HG02943 (cell line): ENCODE data around the gene BOK.

Experiments
- ATAC-seq: cut with Tn5 transposase; IDR thresholded peaks from one replicate; pipeline ENCODE4 v1.9.1; 2021; ENCODE audit warnings: mild to moderate bottlenecking, low read depth, moderate library complexity; ENCODE audit not compliant: unreplicated experiment

The BOK gene

GRCh38 chr2:241595600-241596140 lies 37.1 kb downstream of the BOK start:
- ATAC-seq, result no peak

DNA sequence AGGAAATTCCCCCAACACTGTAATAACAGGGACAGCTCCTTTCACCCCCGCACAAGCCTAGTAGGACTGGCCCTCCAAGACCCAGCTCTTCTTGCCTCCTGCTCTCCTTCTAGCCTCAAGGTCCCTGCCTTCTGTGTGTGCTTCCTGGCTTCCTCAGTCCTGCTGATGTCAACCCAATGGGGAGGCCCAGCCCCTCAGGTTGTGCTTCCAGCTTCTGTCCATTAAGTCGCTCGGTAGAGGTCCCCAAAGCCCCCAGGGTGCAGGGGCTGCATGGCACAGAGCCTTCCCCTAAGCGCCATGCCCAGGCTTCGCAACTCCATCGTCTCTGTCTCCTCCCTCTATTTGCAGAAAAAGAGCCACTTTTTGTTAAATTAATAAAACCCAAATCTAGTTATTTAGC lies 39.0 kb downstream of the BOK start:
- no peak for ATAC-seq

GRCh38 chr2:241598061-241598460 lies 39.5 kb downstream of the BOK start:
- ATAC-seq, result no peak

GRCh38 chr2:241598487-241598886 lies 39.9 kb downstream of the BOK start:
- ATAC-seq, result no peak

DNA sequence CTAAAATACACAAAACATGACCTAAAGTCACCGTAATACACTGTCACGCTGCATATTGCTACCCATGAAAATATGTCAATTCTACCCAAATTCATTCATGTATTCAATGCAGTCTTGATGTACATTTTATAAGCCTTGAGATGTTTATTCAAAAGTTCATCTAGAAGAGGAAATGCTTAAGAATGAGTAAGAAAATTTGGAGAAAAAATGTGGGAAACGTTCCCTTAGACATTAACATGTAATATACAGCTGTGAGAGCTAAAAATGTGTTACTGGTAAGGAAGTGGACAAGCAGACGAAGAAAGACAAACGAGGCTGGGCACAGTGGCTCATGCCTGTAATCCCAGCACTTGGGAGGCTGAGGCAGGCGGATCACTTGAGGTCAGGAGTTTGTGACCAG lies 41.1 kb downstream of the BOK start:
- ATAC-seq, result no peak

GRCh38 chr2:241601841-241602240 lies 43.3 kb downstream of the BOK start:
- ATAC-seq, result no peak

GRCh38 chr2:241602720-241603119 lies 44.2 kb downstream of the BOK start:
- no peak for ATAC-seq

DNA sequence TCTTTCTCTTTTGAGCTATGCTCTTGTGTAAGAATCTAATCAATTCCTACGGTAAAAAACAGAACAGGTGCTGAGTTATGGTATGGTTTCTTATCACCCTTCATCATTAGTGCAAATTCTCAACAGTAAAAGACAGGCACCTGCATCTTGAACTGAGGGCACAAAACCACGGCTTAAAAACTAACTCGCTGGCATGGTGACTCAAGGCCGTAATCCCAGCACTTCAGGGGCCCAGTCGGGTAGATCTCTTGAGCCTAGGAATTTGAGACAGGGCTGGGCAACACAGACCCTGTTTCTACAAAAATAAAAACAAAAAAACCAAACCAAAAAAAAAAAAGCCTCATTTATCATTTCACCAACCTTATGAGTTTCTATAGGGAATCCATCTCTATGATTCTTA lies 45.1 kb downstream of the BOK start:
- ATAC-seq, result no peak

GRCh38 chr2:241606186-241606585 lies 47.6 kb downstream of the BOK start:
- no peak for ATAC-seq

DNA sequence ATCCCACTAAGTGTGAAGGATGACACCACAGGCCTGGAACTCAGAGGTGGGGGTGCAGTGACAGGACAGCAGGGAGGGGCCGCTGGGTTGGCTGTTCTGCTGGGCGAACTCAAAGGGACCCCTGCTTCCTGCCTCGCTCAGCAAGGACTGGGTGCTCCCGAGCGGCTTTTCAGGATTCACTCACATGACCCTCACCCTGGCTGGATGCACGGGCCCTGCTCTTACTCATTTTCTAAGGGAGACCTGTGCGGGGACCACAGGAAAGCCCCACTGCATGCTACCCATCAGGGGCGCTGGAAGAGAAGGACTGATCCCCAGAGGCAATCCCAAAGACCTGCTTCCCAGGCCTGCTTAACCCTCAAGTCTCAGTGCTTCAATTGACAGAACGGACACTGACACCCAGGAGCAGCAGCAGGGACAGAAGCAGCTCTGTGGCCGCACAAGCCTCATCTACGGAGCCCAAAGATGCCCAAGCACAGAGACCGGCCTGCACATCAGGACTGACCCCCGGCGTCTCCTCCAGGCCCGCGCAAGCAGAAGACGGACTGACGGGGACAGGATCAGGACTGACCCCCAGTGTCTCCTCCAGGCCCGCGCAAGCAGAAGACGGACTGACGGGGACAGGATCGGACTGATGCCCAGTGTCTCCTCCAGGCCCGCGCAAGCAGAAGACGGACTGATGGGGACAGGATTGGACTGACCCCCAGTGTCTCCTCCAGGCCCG lies 48.8 kb downstream of the BOK start:
- ATAC-seq, result no peak

DNA sequence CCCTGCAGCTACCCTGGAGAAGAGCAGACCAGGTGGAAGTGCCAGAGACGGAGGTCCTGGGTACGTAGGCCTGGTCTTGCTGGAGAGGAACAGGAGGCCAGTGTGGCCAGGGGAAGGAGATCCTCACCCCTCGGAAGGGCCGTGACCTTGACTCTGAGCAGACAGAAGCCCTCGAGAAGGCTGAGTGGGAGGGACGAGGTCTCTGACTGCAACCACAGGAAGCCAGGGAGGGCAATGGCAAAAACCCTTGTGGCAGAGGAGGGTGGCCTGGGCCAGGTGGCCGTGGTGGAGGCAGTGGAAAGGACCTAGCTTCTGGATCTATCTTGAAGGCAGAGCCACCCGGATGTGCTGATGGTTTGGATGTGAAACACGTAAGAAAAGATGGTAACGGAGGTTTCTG lies 50.3 kb downstream of the BOK start:
- ATAC-seq, result no peak

DNA sequence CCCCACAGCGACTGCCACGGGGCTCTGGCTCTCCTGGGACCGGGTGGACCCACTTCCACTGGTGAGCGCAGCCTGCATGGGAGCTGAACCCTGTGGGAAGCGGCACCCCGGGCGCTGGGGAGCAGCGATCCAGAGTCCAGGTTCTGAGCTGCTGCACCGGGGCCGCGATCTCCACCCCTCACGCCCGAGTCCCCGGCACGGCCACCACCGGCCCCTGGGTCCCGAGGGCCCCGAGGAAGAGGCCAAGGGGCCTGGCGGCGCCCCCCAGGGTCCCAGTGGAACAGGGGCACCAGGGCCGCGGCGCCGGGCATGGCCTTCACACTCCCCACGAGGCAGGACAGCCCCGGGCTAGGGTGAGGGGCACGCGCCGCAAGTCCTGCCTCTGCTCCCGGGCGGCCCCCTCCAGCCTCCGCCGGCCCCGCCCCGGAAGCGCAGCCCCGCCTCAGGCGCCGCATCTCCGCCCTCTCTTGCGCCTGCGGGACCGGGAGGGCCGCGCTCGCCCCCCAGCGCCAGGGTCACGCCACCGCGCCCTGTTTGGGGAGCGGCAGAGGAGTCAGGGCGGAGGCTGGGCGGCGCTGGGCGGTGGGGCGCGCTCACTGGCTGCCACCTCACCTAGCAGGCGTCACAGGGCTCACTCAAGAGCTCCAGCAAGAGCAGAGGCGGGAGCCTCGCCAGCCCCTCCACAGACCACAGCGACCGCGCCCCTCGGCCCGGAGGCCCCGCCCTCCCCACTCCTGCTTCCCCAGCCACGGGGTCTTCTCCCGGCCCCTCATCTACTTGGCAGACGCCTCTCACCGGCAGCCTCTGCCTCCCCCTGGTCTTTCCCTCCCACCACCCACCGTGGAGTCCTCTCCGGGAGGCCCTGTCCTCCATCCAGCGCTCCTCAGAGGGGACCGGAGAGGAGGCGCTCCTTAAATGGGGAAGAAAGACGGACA lies 51.6 kb downstream of the BOK start:
- ATAC-seq, result peak; percentile 72

DNA sequence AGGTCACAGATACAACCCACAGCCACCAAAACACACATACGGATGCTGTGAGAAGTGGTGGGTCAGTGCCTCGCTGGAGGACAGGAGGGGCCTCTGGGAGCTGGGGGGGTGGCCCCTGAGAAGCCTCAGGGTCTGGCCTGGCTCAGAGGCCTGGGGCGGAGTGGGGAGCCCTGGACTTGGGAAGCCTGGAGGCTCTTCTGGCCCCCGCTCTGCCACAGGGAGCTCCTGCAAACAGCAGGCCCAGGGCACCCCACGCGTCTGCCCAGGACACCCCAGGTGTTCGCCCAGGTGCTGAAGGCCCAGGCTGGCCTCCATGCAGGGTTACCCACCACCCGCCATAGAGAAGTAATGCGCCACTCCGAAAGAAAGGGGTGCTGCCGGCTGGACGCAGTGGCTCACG lies 52.5 kb downstream of the BOK start:
- ATAC-seq, result no peak

- ATAC-seq, result no peak
Observed at GRCh38 chr2:241612156-241613016, 53.8 kb downstream of the BOK start.

DNA sequence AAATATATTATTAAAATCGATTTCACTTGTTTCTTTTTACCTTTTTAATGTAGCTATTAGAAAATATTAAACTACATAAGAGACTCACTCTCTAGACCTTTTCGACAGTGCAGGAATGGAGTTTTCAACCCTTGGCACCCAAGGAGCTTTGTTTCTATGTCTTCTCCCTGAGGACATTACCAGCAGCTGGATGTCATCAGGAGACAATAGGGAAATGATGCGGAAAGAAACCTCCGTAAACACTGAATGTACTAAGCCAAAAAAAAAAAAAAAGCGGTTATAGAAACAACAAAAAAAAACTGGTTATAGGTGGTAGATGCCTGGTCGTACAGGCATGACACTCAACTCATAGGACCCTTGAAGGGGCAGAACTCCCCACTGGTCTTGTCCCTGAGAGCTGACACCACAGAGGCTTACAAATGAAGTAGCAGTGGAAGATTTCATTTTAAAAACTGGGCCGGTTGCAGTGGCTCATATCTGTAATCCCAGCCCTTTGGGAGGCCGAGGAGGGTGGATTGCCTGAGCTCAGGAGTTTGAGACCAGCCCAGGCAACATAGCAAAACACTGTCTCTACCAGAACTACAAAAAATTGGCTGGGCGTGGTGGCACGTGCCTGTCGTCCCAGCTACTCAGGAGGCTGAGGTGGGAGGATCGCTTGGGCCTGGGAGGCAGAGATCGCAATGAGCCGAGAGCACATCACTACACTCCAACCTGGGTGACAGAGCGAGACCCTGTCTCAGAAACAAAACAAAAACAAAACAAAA lies 54.7 kb downstream of the BOK start:
- ATAC-seq, result no peak

DNA sequence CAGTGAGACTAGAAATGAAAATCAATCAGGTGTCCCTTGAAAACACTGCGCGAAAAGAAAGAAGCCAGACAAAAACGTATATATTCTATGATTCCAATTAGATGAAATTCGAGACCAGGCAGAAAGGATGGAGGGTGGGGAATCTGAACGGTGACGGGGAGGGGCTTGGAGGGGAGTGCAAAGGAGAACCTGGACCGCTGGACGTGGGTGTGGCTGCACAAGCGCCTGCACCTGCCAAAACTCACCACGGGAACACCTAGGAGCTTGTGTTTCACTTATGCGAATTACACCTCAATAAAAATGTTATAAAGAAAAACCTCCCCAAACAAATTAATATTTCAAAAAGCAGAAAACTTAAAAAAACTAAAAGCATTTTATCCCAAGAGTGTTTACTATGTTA lies 56.5 kb downstream of the BOK start:
- ATAC-seq, result no peak

DNA sequence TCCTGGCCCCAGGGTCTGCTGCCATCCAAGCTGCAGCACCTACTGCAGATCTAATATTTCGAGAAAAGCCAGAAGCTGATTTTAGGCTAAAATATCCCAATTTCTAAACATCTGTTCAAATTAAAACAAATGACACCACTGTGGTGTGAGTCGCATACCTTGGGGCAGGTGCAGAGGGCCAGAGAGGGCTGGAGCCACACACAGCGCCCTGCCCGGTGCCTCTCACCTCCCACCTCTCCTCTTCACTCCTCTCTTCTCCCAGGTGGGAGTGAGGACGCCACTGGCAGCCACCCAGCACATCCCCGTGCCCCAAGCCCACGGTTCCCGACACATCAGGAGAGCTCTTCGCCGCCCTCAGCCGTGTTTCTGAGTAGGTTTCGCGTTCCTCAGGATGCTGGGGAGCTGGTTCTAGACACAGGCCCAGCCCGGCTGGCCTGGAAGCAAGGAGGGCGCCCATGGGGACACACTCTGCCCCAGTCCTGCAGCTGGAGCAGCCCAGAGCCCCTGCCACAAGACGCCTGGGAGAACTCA lies 57.0 kb downstream of the BOK start:
- no peak for ATAC-seq

- ATAC-seq, result no peak
Observed at GRCh38 chr2:241616168-241617125, 57.9 kb downstream of the BOK start.
